ENCODE measurements around the gene PPP2R2B.

PPP2R2B gene

DNA sequence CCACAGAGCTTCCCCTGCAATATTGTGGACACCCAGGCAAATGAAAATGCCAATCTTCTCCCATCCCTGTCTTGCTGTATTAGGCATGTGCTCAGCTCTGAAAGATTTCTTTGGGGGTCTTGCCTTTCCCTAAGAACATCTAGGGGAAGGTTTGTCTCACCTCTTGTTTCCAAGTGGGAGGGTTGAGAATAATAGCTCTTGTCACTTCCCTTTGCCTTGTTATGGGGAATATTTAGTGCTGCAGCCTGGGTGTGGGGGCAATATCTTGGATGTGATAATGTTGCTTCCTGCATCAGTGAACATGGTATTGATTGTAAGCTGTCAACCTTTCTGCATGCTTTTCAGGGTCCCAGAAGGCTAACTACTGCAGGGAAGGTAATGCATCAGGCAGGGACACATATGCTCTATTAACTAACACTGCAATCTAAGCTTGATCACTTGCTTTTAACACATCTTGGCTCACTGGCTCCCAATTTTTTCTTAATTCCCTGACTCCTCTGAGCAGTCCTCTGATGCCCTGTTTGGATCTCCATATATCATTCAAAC lies 296.4 kb downstream of the PPP2R2B start:
- H3K27ac Mint-ChIP-seq = no peak overlapping the region
- TF ChIP-seq, protein P1, sequence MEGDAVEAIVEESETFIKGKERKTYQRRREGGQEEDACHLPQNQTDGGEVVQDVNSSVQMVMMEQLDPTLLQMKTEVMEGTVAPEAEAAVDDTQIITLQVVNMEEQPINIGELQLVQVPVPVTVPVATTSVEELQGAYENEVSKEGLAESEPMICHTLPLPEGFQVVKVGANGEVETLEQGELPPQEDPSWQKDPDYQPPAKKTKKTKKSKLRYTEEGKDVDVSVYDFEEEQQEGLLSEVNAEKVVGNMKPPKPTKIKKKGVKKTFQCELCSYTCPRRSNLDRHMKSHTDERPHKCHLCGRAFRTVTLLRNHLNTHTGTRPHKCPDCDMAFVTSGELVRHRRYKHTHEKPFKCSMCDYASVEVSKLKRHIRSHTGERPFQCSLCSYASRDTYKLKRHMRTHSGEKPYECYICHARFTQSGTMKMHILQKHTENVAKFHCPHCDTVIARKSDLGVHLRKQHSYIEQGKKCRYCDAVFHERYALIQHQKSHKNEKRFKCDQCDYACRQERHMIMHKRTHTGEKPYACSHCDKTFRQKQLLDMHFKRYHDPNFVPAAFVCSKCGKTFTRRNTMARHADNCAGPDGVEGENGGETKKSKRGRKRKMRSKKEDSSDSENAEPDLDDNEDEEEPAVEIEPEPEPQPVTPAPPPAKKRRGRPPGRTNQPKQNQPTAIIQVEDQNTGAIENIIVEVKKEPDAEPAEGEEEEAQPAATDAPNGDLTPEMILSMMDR (IDR thresholded peaks at IDR 0.05) = no peak
- no peak for DNase-seq
- no peak overlapping the region for H3K4me3 Mint-ChIP-seq
- H3K27me3 Mint-ChIP-seq (ENCODE audit: low read depth, poor library complexity) = peaks cover 18% of the 10 kb centered on the region
- no peaks in the 10 kb centered on the region for H3K4me1 Mint-ChIP-seq
- H3K36me3 Mint-ChIP-seq (ENCODE audit: low read depth) = no peaks in the 10 kb centered on the region
- H3K9me3 Mint-ChIP-seq = peaks cover 3% of the 10 kb centered on the region

DNA sequence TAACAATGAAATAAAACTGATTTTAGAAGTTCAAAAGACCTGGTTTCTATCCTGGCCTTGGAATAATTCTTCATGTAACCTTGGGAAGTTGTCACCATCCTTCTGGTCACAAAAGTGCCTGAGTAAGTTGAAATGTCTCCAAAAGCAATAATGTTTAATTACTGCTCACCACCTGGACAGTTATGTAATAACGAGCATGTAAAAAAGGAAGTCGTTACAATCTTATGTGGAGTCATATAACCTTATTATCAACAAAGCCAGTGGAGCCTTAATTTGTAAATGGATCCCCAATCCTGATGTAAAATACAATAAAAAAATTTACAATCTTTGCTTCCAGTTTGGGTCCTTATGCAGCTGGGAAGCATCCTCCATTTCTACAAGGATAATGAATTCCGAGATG lies 298.3 kb downstream of the PPP2R2B start:
- Mint-ChIP-seq H3K4me1 (no peaks in the 10 kb centered on the region), H3K27me3 (ENCODE audit: low read depth, poor library complexity) (peaks cover 18% of the 10 kb centered on the region), H3K9me3 (peaks cover 12% of the 10 kb centered on the region), H3K27ac (no peak overlapping the region), H3K36me3 (ENCODE audit: low read depth) (no peaks in the 10 kb centered on the region), H3K4me3 (no peak overlapping the region)
- no peak for DNase-seq
- TF ChIP-seq, protein P1 (IDR thresholded peaks at IDR 0.05) = no peak

DNA sequence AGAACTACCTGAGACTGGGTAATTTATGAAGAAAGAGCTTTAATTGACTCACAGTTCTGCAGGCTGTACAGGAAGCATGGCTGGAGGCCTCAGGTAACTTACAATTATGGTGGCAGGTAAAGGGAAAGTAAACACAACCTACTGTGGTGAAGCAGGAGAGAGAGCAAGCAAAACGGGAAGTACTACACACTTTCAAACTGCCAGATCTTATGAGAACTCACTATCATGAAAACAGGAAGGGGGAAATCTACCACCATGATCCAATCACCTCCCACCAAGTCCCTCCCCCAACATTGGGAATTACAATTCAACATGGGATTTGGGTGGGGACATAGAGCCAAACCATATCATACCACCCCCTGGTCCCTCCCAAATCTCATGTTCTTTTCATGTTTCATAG lies 303.8 kb downstream of the PPP2R2B start:
- Mint-ChIP-seq H3K27me3 (ENCODE audit: low read depth, poor library complexity) (peaks cover 3% of the 10 kb centered on the region), H3K4me3 (no peak overlapping the region)

DNA sequence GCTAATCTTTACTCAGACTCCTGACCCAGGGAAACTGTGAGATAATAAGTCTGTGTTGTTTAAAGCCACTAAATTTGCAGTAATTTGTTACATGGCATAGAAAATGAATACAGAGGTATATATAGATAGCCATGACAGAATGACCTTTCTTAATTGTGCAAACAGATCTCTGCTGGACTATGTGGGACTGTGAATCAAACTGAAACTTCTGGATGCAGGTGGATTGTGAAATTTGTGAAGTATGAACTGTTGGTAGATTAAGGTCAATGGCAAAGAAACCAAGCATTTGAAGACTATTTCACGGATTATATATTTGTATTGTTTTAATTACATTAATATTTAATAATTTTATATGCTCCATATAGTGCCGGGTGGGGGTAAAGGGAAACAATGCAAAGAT lies 310.4 kb downstream of the PPP2R2B start:
- Mint-ChIP-seq H3K4me3 (no peak overlapping the region), H3K9me3 (peaks cover 7% of the 10 kb centered on the region), H3K36me3 (ENCODE audit: low read depth) (no peaks in the 10 kb centered on the region), H3K27me3 (ENCODE audit: low read depth, poor library complexity) (peaks cover 3% of the 10 kb centered on the region), H3K4me1 (peaks cover 11% of the 10 kb centered on the region), H3K27ac (no peak overlapping the region)
- DNase-seq = no peak
- TF ChIP-seq, protein P1 (IDR thresholded peaks at IDR 0.05) = no peak

More for the DNA sequence above, 303.8 kb downstream of the PPP2R2B start:
- no peak for DNase-seq
- Mint-ChIP-seq H3K36me3 (ENCODE audit: low read depth) (no peaks in the 10 kb centered on the region), H3K4me1 (no peaks in the 10 kb centered on the region), H3K27ac (no peak overlapping the region), H3K9me3 (peaks cover 21% of the 10 kb centered on the region)
- TF ChIP-seq, protein P1 (IDR thresholded peaks at IDR 0.05) = no peak

DNA sequence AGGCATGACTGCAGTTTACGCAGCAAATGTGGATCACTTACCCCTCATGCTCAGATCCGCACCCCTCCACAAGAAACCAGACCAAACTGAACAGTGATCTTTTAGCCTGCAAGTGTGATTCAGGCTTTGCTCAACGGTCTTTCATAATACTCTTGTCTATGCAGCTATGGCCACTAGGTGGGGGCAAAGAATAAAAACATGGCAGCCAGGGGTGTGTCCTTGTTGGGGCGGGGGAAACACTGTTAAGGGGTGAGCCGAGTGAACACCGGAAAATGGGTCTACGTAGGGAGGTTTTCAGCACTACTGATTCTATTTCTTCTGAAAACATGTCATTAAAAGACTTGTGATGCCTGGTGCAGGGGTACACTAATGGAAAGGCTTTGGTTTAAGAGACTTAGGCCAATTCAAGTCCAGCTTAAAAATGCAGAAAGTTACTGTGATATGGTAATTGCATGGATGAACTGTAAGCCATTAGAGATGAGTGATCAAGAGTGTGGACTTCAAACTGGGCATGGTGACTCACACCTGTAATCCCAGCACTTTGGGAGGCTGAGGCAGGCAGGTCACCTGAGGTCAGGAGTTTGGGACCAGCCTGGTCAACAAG lies 312.7 kb downstream of the PPP2R2B start:
- TF ChIP-seq, protein P1 (IDR thresholded peaks at IDR 0.05) = peak; percentile 56
- H3K27me3 Mint-ChIP-seq (ENCODE audit: low read depth, poor library complexity) = peaks cover 3% of the 10 kb centered on the region
- peaks cover 11% of the 10 kb centered on the region for H3K4me1 Mint-ChIP-seq
- no peak overlapping the region for H3K27ac Mint-ChIP-seq
- H3K4me3 Mint-ChIP-seq = no peak overlapping the region
- H3K9me3 Mint-ChIP-seq = peaks cover 7% of the 10 kb centered on the region
- H3K36me3 Mint-ChIP-seq (ENCODE audit: low read depth) = no peaks in the 10 kb centered on the region
- DNase-seq = peak; percentile 57

All from nephron progenitor cell (in vitro differentiated cells).